Esophagus muscularis mucosa (tissue), 3 donors: ENCODE results near the gene FPR2.

ENCODE experiments used
- POLR2A ChIP-seq: fragments of 450-650 bp; IDR thresholded peaks from one replicate; pipeline ENCODE4 v1.6.1; 2017; ENCODE audit warnings: antibody characterized with exemption, moderate library complexity, mild to moderate bottlenecking, low read depth
- POLR2AphosphoS5 ChIP-seq, 2 donors: sonication (generic); formaldehyde crosslinking; IDR thresholded peaks; one replicate each; pipeline ENCODE4 v1.6.1; 2017; ENCODE audit warnings: antibody characterized with exemption in 2 of 2
- TF ChIP-seq, protein P1 (sequence below), 3 experiments: fragments of 200-600 bp in 2 of 3; fragments of 450-650 bp in 1 of 3; sonication (generic) in 2 of 3; IDR thresholded peaks; one replicate each; pipeline ENCODE4 v1.5.1; 2017 to 2019; ENCODE audit warnings: antibody characterized with exemption in 3 of 3, mild to moderate bottlenecking in 2 of 3, moderate library complexity in 1 of 3

- TF ChIP-seq POLR2AphosphoS5 (IDR thresholded peaks at IDR 0.05) (no peak), POLR2A (no peak)
- TF ChIP-seq, protein P1, sequence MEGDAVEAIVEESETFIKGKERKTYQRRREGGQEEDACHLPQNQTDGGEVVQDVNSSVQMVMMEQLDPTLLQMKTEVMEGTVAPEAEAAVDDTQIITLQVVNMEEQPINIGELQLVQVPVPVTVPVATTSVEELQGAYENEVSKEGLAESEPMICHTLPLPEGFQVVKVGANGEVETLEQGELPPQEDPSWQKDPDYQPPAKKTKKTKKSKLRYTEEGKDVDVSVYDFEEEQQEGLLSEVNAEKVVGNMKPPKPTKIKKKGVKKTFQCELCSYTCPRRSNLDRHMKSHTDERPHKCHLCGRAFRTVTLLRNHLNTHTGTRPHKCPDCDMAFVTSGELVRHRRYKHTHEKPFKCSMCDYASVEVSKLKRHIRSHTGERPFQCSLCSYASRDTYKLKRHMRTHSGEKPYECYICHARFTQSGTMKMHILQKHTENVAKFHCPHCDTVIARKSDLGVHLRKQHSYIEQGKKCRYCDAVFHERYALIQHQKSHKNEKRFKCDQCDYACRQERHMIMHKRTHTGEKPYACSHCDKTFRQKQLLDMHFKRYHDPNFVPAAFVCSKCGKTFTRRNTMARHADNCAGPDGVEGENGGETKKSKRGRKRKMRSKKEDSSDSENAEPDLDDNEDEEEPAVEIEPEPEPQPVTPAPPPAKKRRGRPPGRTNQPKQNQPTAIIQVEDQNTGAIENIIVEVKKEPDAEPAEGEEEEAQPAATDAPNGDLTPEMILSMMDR (IDR thresholded peaks at IDR 0.05) = no peak
Observed at GRCh38 chr19:51765086-51765485, 4.1 kb downstream of the FPR2 start.
